Skeletal muscle tissue (tissue), 4 donors: ENCODE measurements around the gene IL1R2. TPM values are rescaled to one million over a fixed set of nuclear protein-coding genes. Genes with fewer than 3 reads are reported as not detected.
A peak's percentile ranks its signal among the peaks of the same experiment; 100 is the strongest.

Source experiments
- H3K27ac ChIP-seq: one replicate; pipeline ENCODE4 v1.7.0; 2013; ENCODE audit warnings: mild to moderate bottlenecking, low read depth, low read length, inconsistent platforms
- H3K27me3 ChIP-seq, 3 donors: one replicate each; pipeline ENCODE4 v1.7.0; 2013; ENCODE audit warnings: low read length in 3 of 3; ENCODE audit not compliant: control insufficient read depth in 3 of 3, insufficient read depth in 3 of 3
- H3K36me3 ChIP-seq, 3 donors: one replicate each; pipeline ENCODE4 v1.7.0; 2013; ENCODE audit warnings: low read length in 3 of 3; ENCODE audit not compliant: control insufficient read depth in 3 of 3, insufficient read depth in 3 of 3
- H3K4me1 ChIP-seq, 3 donors: one replicate each; pipeline ENCODE4 v1.7.0; 2013; ENCODE audit warnings: low read length in 3 of 3, mild to moderate bottlenecking in 3 of 3; ENCODE audit not compliant: control insufficient read depth in 3 of 3, insufficient read depth in 3 of 3
- H3K4me3 ChIP-seq, 3 donors: one replicate each; pipeline ENCODE4 v1.7.0; 2013; ENCODE audit warnings: low read length in 3 of 3
- H3K9ac ChIP-seq, 3 donors: one replicate each; pipeline ENCODE4 v1.7.0; 2013; ENCODE audit warnings: low read length in 3 of 3, mild to moderate bottlenecking in 3 of 3, moderate library complexity in 2 of 3, low read depth in 1 of 3
- H3K9me3 ChIP-seq, 3 donors: one replicate each; pipeline ENCODE4 v1.7.0; 2013; ENCODE audit warnings: low read length in 3 of 3; ENCODE audit not compliant: control insufficient read depth in 3 of 3
- total RNA-seq: library from RNA; depleted of rRNA; stranded (reverse); fragments of >200 nt; gene quantifications from one replicate; pipeline ENCODE4 v1.2.3, GENCODE V29; 2014
- donor health status: Osteomylitis.

Gene IL1R2
- total RNA-seq, 1 donor from 2014 or later = 0.52 TPM

- no peaks in the 10 kb centered on the region for H3K36me3 ChIP-seq
- peak overlapping the region; percentile 5 for H3K27ac ChIP-seq
- H3K9ac ChIP-seq = no peak overlapping the region
- H3K27me3 ChIP-seq = no peaks in the 10 kb centered on the region
- H3K9me3 ChIP-seq = no peaks in the 10 kb centered on the region
- no peak overlapping the region for H3K4me3 ChIP-seq
- peaks cover 2 to 11% (median 8%) of the 10 kb centered on the region in 3 donors for H3K4me1 ChIP-seq
Observed at GRCh38 chr2:102033031-102033749, 41.4 kb downstream of the IL1R2 start.

- H3K4me1 ChIP-seq = peaks cover 2 to 11% (median 8%) of the 10 kb centered on the region in 3 donors
- H3K9me3 ChIP-seq = no peaks in the 10 kb centered on the region
- H3K36me3 ChIP-seq = no peaks in the 10 kb centered on the region
- no peak overlapping the region for H3K4me3 ChIP-seq
- H3K9ac ChIP-seq = no peak overlapping the region
- no peaks in the 10 kb centered on the region for H3K27me3 ChIP-seq
- H3K27ac ChIP-seq = peak overlapping the region; percentile 5
Observed at GRCh38 chr2:102033750-102034682, 42.3 kb downstream of the IL1R2 start.

GRCh38 chr2:102034683-102035548, 43.2 kb downstream of the IL1R2 start:
- H3K9me3 ChIP-seq = no peaks in the 10 kb centered on the region
- H3K9ac ChIP-seq = no peak overlapping the region
- peaks cover 2 to 11% (median 8%) of the 10 kb centered on the region in 3 donors for H3K4me1 ChIP-seq
- no peak overlapping the region for H3K27ac ChIP-seq
- H3K36me3 ChIP-seq = no peaks in the 10 kb centered on the region
- no peak overlapping the region for H3K4me3 ChIP-seq
- no peaks in the 10 kb centered on the region for H3K27me3 ChIP-seq

- Histone ChIP-seq H3K4me1 (peaks cover 2 to 17% (median 8%) of the 10 kb centered on the region in 3 donors), H3K9ac (no peak overlapping the region), H3K27ac (peak overlapping the region; percentile 66), H3K27me3 (no peaks in the 10 kb centered on the region), H3K4me3 (no peak overlapping the region), H3K36me3 (no peaks in the 10 kb centered on the region), H3K9me3 (no peaks in the 10 kb centered on the region)
Observed at GRCh38 chr2:102037681-102038080, 45.9 kb downstream of the IL1R2 start.

- H3K4me1 ChIP-seq = peaks cover 2 to 11% (median 3%) of the 10 kb centered on the region in 3 donors
- no peak overlapping the region for H3K27ac ChIP-seq
Observed at GRCh38 chr2:102040229-102040628, 48.5 kb downstream of the IL1R2 start.

GRCh38 chr2:102041351-102041750, 49.6 kb downstream of the IL1R2 start:
- H3K4me1 ChIP-seq = peaks cover 2 to 11% (median 3%) of the 10 kb centered on the region in 3 donors
- H3K36me3 ChIP-seq = no peaks in the 10 kb centered on the region
- H3K27me3 ChIP-seq = no peaks in the 10 kb centered on the region
- H3K4me3 ChIP-seq = no peak overlapping the region
- H3K9ac ChIP-seq = no peak overlapping the region
- no peak overlapping the region for H3K27ac ChIP-seq
- H3K9me3 ChIP-seq = no peaks in the 10 kb centered on the region

More at GRCh38 chr2:102040229-102040628, 48.5 kb downstream of the IL1R2 start:
- Histone ChIP-seq H3K4me3 (no peak overlapping the region), H3K27me3 (no peaks in the 10 kb centered on the region), H3K9ac (no peak overlapping the region), H3K36me3 (no peaks in the 10 kb centered on the region), H3K9me3 (no peaks in the 10 kb centered on the region)

GRCh38 chr2:102042196-102043081, 50.7 kb downstream of the IL1R2 start:
- Histone ChIP-seq H3K36me3 (no peaks in the 10 kb centered on the region), H3K4me3 (no peak overlapping the region), H3K4me1 (peaks cover 0 to 6% (median 2%) of the 10 kb centered on the region in 3 donors), H3K9me3 (no peaks in the 10 kb centered on the region), H3K27me3 (no peaks in the 10 kb centered on the region), H3K9ac (no peak overlapping the region), H3K27ac (no peak overlapping the region)

- no peaks in the 10 kb centered on the region for H3K9me3 ChIP-seq
- H3K9ac ChIP-seq = no peak overlapping the region
- peaks cover 0 to 6% (median 3%) of the 10 kb centered on the region in 3 donors for H3K4me1 ChIP-seq
- H3K36me3 ChIP-seq = no peaks in the 10 kb centered on the region
- no peak overlapping the region for H3K4me3 ChIP-seq
- H3K27ac ChIP-seq = no peak overlapping the region
- H3K27me3 ChIP-seq = no peaks in the 10 kb centered on the region
Observed at GRCh38 chr2:102043560-102043959, 51.8 kb downstream of the IL1R2 start.
